Measurements from ENCODE around the gene HAT1.

The HAT1 gene

GRCh38 chr2:172031536-172031935, 109.3 kb downstream of the HAT1 start:
- DNase-seq: no peak
- TF ChIP-seq, protein P1, sequence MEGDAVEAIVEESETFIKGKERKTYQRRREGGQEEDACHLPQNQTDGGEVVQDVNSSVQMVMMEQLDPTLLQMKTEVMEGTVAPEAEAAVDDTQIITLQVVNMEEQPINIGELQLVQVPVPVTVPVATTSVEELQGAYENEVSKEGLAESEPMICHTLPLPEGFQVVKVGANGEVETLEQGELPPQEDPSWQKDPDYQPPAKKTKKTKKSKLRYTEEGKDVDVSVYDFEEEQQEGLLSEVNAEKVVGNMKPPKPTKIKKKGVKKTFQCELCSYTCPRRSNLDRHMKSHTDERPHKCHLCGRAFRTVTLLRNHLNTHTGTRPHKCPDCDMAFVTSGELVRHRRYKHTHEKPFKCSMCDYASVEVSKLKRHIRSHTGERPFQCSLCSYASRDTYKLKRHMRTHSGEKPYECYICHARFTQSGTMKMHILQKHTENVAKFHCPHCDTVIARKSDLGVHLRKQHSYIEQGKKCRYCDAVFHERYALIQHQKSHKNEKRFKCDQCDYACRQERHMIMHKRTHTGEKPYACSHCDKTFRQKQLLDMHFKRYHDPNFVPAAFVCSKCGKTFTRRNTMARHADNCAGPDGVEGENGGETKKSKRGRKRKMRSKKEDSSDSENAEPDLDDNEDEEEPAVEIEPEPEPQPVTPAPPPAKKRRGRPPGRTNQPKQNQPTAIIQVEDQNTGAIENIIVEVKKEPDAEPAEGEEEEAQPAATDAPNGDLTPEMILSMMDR (IDR thresholded peaks at IDR 0.05; ENCODE audit: low read depth, low read length): no peak
- Histone ChIP-seq H3K36me3 (no peaks in the 10 kb centered on the region), H3K27ac (no peak overlapping the region), H3K27me3 (ENCODE audit: insufficient read depth, low read depth, severe bottlenecking) (no peaks in the 10 kb centered on the region), H3K4me3 (ENCODE audit: low read depth, low read length) (no peak overlapping the region), H3K9me3 (ENCODE audit: severe bottlenecking) (no peaks in the 10 kb centered on the region)

Data from WERI-Rb-1 (cell line).